HG02938 (cell line): Measurements from ENCODE around the gene SMIM14.
"Not testable (repeated sequence)": the region's sequence is repeated elsewhere in the genome, so short reads cannot be mapped to it uniquely, and the experiment has no call there.

Source experiments
- ATAC-seq: cut with Tn5 transposase; IDR thresholded peaks from one replicate; pipeline ENCODE4 v1.9.1; 2021; ENCODE audit warnings: mild to moderate bottlenecking, moderate library complexity; ENCODE audit not compliant: unreplicated experiment

SMIM14 gene

GRCh38 chr4:39510348-39510929 lies 128.2 kb downstream of the SMIM14 start:
- no peak for ATAC-seq

GRCh38 chr4:39505581-39505980 lies 133.1 kb downstream of the SMIM14 start:
- no peak for ATAC-seq

GRCh38 chr4:39504538-39504937 lies 134.1 kb downstream of the SMIM14 start:
- ATAC-seq = no peak

- ATAC-seq = not testable (repeated sequence)
Measured at GRCh38 chr4:39502664-39503035, 136.0 kb downstream of the SMIM14 start.

- no peak for ATAC-seq
Measured at GRCh38 chr4:39502019-39502663, 136.5 kb downstream of the SMIM14 start.

GRCh38 chr4:39498727-39499020 lies 140.0 kb downstream of the SMIM14 start:
- no peak for ATAC-seq

DNA sequence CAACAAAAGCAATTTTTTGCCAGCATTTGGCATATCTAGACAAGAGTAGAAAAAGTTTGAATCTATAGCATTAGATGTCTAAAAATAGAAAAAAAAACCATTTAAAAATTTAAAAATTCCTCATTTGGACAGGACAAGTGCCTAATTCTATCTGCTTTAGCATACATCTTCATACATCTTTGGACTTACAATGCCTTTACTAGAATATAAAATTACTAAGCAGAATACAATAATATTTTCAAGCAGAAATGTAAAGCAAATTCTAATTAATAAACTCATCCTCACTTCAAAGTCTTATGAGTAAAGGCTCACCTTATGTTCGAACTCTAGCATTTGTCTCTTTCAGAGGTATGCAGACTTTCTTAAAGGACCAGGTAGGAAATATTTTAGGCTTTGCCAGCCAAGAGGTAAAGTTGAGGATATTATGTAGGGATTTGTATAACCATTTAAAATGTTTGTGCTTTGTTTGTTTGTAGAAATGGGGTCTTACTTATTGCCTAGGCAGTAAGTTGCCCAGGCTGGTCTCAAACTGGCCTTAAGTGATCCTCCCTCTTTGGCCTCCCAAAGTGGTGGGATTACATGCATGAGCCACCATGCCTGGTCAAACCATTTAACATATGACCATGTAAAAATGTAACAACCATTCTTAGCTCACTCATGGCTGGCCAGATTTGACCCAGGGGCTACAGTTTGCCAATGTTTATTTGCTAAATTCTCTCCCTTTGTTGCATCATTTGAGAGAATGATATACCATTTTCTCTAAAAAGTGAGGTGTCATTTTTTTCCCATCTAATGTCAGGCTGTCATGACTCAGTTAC lies 140.5 kb downstream of the SMIM14 start:
- no peak for ATAC-seq
